LNCaP clone FGC (cell line): ENCODE measurements around the gene CCDC17.

Experiments used
- DNase-seq: peaks from one replicate; pipeline ENCODE4 v3.0.0-alpha.2; 2011; ENCODE audit warnings: low read depth
- H3K4me3 ChIP-seq: 2 replicates; pipeline ENCODE4 v1.5.1; 2011; ENCODE audit warnings: mild to moderate bottlenecking, low read depth, low read length, control low read depth
- TF ChIP-seq, protein P1 (sequence below): IDR thresholded peaks from 2 replicates; pipeline ENCODE4 v1.5.1; 2012; ENCODE audit warnings: mild to moderate bottlenecking; ENCODE audit not compliant: control insufficient read depth, insufficient read depth; ENCODE audit errors: extremely low read depth

Gene CCDC17

DNA sequence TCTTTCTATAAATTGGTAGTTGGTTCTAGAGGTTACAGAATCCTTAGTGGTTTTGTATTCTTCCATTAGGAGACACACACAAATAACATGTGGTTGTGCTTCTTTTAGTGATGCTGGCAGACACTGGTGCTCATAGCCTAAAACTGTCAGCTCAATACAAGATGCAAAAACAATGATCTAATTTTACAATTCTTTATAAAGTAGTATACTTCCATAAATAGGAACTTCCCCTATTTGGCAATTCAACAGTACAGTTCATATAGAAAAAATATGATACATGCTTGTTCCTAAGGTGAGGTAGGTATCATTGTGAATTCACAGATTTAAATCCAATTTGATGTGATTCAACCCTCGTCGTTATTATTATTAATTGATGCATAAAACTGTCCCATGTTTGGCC lies 20.8 kb upstream of the CCDC17 start:
- no peak overlapping the region for H3K4me3 ChIP-seq
- no peak for DNase-seq
- TF ChIP-seq, protein P1, sequence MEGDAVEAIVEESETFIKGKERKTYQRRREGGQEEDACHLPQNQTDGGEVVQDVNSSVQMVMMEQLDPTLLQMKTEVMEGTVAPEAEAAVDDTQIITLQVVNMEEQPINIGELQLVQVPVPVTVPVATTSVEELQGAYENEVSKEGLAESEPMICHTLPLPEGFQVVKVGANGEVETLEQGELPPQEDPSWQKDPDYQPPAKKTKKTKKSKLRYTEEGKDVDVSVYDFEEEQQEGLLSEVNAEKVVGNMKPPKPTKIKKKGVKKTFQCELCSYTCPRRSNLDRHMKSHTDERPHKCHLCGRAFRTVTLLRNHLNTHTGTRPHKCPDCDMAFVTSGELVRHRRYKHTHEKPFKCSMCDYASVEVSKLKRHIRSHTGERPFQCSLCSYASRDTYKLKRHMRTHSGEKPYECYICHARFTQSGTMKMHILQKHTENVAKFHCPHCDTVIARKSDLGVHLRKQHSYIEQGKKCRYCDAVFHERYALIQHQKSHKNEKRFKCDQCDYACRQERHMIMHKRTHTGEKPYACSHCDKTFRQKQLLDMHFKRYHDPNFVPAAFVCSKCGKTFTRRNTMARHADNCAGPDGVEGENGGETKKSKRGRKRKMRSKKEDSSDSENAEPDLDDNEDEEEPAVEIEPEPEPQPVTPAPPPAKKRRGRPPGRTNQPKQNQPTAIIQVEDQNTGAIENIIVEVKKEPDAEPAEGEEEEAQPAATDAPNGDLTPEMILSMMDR = no peak

DNA sequence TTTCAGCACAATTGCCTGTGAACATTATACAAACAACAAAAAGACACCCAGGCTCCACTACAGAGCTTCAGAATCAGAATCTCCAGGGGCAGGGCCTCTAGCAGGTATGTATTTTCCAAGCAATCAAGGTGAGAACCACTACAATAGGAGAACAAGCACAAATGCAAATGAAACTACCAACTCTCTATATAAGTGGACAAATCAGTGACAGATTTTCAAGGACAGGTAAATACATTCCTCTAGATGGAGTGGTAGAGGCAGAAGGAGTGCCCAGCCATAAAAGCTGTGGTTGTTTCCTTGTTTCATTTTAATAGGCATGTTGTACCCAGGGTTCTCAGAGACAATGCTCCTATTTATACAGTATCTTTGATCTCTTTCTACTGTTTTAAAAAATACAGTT lies 20.1 kb upstream of the CCDC17 start:
- DNase-seq = peak; percentile 57
- no peak overlapping the region for H3K4me3 ChIP-seq
- TF ChIP-seq, protein P1 = peak; percentile 70

DNA sequence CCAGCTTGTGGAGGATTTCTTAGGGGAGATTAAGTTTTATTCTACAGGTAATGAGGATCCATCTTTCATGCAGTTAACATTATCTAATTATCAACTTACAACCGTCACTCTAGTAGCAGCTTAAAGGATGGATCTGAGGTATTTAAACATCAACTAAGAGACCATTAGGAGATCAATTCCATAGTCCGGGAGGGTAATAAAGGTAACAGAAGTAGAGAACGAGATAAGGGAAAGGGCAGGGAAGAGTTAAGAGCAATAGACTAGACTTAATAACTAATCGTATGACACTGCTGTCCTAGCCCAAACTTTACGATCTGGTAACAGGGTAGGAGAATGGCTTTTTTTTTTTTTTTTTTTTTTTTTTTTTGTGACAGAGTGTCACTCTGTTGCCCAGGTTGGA lies 19.5 kb upstream of the CCDC17 start:
- TF ChIP-seq, protein P1 = no peak
- DNase-seq = no peak
- H3K4me3 ChIP-seq = no peak overlapping the region

DNA sequence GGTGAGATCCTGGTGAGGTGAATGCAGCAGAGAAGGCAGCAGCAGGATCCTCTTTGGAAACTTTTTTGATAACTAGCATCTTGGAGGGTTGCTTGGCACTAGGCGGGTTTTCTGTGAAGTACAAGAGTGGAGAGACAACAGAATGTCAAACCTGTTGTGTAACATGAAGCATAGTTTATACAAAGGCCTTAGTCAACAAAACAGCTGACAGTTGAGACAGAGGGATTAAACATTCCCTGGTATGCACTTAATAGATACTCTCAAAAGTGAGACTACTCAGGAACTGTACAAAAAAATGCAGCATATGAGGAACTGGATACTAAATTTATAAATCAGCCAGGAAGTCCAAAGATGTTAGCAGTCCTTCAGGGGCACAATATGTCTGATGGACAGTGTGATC lies 16.4 kb upstream of the CCDC17 start:
- DNase-seq = no peak
- TF ChIP-seq, protein P1 = no peak
- H3K4me3 ChIP-seq = no peak overlapping the region

DNA sequence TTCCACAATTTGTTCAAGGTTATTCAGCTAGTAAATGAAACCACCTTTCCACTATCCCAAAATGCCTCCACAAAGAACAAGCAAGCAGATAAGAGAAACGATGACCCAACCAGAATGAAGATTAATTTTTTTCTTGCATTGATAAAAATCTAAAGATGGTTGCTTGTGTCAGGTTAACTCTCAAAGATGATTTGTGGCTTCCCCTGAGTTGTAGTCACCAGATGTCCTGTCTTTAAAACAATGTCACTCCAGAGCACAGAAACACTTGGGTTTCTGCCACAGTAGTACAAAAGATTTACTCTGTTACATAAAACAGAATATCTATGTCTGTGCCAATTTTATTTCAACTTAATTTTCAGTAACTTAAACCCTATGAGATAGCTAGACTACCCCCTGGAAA lies 11.4 kb upstream of the CCDC17 start:
- no peak for DNase-seq
- TF ChIP-seq, protein P1 = no peak
- H3K4me3 ChIP-seq = no peak overlapping the region

DNA sequence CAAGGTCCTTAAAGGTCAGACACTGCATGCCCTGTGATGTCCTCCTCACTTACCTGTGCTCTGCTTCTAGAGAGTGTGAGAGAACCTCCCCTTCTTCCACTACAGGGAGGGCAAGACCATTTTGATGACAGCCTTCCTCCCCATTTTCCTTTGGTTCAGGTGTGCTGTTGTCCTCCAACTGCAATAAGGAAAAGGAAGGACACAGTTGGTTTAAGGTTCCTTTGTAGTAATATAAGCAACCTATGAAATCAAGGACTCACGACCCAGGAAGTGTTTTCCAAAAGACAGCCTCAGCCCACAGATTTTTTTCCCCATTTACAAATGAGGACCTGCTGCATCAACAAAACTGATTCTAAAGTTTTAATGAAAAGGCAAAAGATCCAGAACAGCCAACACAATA lies 6.6 kb upstream of the CCDC17 start:
- H3K4me3 ChIP-seq = no peak overlapping the region
- TF ChIP-seq, protein P1 = no peak
- no peak for DNase-seq

DNA sequence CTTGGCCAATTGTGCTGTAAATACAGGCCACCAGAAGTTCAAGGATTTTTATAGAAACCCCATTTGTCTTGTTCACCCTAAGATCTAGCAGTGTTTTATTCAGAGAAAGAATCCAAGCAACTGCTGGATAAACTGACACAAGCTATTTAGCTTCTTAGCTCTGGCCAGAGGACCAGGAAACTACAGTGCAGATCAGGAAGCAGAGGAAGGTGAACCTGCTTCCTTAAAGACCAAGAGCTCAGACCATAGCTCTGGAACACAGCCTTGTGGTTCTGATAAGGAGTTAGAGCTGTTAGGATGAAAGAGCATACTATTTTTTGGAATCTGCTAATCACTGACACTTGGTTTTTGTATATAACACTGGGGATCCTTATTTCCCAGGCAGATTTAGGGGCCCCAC lies 5.2 kb upstream of the CCDC17 start:
- no peak overlapping the region for H3K4me3 ChIP-seq
- TF ChIP-seq, protein P1 = no peak
- no peak for DNase-seq
